GM12872 (cell line): Measurements from ENCODE around the gene FCER2.

Experiments used
- TF ChIP-seq, protein P1 (sequence below): IDR thresholded peaks from 3 replicates; pipeline ENCODE4 v1.5.1; 2011; ENCODE audit warnings: low read depth, mild to moderate bottlenecking, low read length, moderate library complexity; ENCODE audit not compliant: insufficient read depth

Gene FCER2

DNA sequence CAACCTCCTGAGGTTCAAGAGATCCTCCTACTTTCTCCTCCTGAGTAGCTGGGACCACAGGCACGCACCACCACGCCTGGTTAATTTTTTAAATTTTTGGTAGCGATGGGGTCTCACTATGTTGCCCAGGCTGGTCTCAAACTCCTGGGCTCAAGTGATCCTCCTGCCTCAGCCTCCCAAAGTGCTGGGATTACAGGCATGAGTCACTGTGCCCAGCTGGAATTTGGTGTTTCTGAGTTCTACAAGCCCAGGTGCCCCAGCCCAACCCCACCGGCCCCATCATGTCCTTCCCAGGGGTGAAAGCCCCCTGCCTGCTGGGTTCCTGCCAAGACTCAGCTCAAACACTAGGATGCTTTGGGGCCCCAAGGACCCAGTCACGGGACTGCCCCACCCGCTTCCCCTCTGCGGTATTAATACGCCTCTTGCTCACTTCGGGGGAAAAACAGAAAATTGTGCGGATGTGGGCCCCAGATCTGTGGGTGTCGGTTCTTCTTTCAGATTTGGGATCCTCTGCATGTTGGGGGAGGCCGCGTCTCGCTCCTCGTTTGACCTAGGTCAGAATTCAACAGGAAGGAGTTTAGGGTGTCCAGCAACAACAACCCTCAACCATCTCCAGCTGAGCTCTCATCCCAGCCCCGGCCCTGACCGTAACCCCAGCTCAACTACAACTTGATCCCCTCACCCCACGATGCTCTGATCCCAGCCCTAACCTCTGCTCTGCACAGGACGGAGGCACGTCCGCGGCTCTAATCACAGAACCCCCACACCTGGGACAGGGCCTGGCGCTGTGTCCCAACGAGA lies 3.7 kb upstream of the FCER2 start:
- TF ChIP-seq, protein P1, sequence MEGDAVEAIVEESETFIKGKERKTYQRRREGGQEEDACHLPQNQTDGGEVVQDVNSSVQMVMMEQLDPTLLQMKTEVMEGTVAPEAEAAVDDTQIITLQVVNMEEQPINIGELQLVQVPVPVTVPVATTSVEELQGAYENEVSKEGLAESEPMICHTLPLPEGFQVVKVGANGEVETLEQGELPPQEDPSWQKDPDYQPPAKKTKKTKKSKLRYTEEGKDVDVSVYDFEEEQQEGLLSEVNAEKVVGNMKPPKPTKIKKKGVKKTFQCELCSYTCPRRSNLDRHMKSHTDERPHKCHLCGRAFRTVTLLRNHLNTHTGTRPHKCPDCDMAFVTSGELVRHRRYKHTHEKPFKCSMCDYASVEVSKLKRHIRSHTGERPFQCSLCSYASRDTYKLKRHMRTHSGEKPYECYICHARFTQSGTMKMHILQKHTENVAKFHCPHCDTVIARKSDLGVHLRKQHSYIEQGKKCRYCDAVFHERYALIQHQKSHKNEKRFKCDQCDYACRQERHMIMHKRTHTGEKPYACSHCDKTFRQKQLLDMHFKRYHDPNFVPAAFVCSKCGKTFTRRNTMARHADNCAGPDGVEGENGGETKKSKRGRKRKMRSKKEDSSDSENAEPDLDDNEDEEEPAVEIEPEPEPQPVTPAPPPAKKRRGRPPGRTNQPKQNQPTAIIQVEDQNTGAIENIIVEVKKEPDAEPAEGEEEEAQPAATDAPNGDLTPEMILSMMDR = no peak

DNA sequence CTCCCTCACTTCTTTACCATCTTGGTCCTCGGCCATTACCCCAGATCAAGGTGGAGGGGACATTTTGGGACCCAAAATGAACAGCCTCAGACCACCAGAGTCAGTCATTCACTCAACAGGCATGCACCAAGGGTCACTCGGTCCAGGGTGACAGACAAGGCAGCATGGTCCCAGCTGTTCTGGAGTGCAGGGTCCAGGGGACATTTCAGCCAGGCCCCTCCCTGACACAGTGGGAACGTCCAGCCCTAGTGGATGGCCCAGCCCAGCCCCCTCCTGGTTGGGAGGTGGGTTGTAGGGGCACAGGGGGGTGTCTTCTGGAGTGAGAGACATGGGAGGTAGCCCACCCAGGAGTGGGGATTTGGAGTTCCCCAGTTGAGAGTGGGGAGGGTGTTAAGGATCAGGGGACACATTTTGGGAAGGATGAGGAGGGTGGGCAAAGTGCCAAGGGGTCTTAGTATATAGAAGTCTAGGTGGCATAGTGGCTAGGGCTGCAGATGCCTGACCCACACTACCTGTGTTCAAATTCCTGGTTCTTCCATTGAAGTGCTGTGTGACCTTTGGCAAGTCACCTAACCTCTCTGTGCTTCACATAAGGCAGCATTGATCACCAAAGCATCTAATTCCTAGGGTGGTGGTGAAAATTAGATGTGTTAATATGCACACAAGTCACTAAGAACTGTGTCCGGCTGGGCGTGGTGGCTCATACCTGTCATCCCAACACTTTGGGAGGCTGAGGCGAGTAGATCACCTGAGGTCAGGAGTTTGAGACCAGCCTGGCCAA lies 2.5 kb upstream of the FCER2 start:
- TF ChIP-seq, protein P1 = no peak

DNA sequence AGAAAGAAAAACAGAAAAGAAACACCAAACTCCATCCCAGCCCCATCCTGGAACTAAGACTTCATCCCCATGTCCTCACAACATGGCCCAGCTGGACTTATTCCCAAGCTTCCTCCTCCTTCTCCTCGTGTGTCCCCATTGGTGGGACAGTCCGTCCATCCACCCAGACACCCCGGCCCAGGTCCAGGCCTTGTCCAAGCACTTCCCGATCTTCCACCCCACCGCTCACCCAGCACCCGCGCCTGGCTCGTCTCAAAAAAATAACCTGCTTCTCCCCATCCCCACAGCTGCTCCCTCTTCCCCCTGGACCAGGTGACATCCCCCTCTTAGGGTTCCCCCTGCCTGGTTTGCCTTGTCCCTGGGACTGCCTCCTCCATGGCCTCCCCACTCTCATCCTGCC lies 1.4 kb upstream of the FCER2 start:
- TF ChIP-seq, protein P1 = no peak

DNA sequence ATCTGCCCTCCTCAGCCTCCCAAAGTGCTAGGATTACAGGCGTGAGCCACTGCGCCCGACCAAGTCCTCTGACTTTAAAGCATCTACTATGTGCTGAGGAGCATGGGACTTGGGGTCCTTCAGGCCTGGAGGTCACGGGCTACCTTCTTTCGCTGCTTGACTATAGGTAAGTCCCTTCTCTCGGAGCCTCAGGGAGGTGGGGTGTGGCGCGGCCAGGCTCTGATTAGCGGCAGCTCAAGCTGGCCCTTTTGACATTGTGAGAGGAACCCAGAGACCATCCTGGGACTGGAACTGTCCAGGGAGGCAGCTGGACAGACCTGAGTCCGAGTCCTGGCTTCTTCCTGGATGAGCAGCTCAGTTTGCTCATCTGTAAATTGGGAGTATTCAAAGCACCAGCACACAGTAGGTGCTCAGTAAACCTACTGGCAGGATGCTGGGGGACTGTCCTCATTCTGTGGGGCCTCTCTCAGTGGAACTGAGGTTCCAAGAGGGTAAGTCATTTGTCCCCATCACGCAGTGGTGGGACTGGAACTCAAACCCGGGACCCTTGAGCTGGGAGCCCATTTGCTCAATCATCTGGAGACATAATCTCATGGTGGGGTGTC lies 780 bp downstream of the FCER2 start:
- TF ChIP-seq, protein P1 = no peak

DNA sequence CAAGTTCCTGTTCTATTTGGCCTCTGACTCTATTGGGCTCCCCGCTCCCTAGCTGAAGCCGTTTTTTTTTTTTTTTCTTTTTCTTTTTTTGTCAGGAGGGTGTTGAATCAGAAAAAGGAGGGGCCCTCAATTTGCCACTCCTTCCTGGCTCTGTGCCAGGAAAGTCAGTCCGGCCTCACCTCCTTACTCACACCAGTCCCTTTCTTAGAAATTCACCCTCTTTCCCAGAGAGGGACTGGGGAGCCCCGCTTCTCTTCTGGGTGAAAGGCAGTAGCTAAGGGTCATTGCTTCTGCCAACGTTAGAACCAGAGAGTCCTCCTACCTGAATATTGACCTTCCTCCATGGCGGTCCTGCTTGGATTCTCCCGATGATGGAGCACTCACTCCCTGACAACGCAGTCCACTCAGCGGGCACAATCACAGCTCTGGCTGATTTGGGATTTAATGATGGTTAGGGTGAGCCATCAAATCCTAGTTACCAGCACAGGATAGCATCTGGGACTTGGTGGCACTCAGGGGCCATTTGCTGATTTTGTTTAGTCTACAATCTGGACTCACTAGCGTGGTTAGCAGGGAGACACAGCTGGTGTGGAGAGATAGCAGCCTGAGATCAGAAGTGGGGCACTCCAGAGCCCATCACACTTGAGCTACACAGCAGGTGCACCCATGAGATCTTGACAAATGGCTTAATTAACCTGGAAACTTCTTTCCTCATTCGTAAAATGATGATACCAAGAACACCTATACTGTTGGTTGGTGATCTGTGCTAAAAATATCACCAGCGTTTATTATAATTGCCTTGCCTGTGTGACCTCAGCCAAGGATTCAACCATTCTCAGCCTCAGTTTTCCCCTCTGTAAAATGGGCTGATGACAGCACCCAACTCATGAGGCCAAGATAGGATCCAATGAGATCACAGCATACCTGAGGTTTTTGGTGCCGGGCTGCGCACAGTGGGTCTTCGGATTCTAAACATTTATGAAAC lies 2.2 kb downstream of the FCER2 start:
- TF ChIP-seq, protein P1 = no peak

DNA sequence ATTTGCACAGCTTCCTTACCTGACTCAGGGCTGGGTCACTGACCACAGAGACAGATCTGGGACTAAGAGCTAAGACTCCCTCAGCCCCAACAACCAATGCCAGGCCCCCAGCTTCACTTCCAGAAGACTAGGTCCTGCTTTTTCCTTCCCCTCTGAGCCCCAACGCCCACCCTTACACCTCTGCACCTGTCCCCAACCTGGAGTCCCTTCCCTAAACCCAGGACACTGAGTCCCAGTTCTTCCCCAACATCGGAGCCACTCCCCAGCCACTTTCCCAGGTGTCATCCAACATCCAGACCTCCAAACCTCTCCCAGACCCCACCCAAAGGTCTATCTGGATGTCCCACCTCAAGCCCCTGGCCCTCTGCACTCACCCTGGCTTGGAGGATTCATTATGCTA lies 2.9 kb downstream of the FCER2 start:
- TF ChIP-seq, protein P1 = no peak
